Central memory CD4-positive, alpha-beta T cell (primary cell): ENCODE measurements around the gene TOP3B.

Experiments
- DNase-seq: peaks from one replicate; pipeline ENCODE4 v3.0.0; 2022

TOP3B gene

DNA sequence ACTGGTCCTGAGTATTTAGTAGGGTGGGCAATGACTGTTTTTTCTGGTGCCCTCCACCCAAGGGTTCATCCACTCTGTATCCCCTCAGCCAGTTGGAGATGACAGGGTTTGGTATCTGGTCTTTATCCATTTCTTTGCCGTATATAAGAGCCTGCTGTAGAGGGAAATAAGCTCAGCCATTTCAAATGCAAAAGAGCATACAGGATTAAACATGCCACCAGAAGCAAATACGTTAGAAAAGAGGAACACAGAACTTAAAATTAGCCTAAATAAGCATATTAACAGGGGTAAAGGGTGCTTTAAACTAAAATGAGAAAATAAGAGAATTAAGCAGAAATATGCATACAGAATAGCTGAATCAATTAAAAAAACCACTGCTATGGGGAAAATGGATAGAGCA lies 27.8 kb upstream of the TOP3B start:
- no peak for DNase-seq

DNA sequence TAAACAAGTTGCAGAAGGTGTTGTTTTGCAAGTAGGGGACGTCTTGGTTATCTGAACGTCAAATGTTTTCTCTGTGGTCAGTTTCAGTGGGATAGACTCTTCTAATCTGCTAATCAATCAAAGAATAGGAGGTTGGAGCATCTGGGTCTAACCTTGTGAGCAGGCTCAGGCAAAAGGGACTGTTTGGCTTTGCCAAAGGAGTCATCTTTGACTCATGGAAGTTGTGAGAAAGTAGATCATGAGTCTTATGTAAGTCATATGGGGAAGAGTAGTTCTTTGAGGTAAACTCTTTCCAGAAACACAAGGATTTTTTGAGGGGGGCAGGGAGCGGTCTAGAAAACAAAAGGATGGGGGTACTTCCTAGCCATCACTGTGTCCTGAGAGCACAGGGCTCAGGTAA lies 27.1 kb upstream of the TOP3B start:
- DNase-seq = no peak

DNA sequence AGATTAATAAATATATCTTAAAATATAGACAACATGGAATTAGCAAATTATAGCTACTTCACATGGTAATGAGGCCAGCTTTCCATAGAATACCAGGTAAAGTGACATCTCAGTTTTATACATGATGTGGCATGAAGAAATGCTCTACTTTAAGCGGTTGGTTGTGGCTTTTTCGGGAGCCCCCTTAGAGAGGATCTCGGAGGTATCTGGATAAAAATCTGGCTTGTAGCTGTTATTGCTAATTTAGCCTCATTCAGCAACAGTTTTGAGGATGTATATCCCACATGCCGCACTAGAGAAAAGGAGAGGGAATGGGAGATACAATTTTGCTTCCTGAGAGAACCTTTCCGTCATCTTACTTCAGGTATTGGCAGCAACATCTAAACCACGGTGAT lies 24.0 kb upstream of the TOP3B start:
- no peak for DNase-seq

GRCh38 chr22:22005945-22006595 lies 23.5 kb upstream of the TOP3B start:
- DNase-seq = no peak

GRCh38 chr22:22003233-22003632 lies 20.6 kb upstream of the TOP3B start:
- DNase-seq = no peak

GRCh38 chr22:22002526-22003055 lies 20.0 kb upstream of the TOP3B start:
- DNase-seq = no peak

GRCh38 chr22:22001664-22002525 lies 19.3 kb upstream of the TOP3B start:
- no peak for DNase-seq

- DNase-seq = no peak
Observed at GRCh38 chr22:21998595-21999247, 16.1 kb upstream of the TOP3B start.

- no peak for DNase-seq
Observed at GRCh38 chr22:21996175-21996720, 13.7 kb upstream of the TOP3B start.

- no peak for DNase-seq
Observed at GRCh38 chr22:21995660-21996059, 13.1 kb upstream of the TOP3B start.

DNA sequence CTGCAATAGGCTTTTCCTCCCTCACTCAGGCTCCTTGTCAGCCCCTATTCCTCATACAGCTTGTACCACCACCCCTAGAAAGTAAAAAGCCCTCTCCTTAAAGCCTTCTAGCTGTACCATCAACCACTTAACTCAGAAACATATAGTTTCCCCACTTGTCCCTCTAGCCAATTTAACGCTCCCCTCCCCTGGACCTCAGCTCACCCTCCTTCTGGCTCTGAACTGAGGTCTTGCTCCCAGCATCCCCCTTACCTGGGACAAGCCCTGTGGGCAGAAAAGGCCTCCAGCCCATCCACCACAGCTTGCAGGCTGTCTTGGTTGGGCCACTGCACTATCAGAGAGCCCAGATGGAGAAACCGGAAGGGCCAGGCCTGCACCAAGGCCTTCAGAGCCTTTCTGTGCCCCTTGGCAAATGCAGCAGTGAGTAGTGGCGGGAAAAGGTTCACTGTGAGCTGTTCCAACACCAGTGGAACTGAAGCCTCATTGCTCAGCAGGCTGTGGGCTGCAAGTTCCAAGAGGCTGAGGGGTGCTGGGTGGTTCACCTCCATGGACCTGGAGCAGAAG lies 12.4 kb upstream of the TOP3B start:
- no peak for DNase-seq

- no peak for DNase-seq
Observed at GRCh38 chr22:21992593-21993237, 10.1 kb upstream of the TOP3B start.

- no peak for DNase-seq
Observed at GRCh38 chr22:21991774-21992173, 9.2 kb upstream of the TOP3B start.

DNA sequence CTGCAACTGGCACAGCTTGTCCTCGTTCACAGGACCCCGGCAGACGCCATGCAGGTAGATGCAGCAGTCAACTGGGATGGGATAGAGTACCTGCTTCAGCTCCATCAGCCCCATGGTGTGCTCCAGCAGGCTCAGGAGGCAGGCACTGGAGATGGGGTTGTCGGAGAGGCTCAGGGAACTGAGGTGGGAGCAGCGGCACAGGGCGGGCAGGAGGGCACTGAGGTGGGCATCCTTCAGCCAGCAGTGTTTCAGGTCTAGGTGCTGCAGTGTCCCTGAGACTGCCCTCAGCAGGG lies 8.7 kb upstream of the TOP3B start:
- no peak for DNase-seq

- no peak for DNase-seq
Observed at GRCh38 chr22:21990445-21991303, 8.1 kb upstream of the TOP3B start.

- DNase-seq = no peak
Observed at GRCh38 chr22:21989049-21989448, 6.5 kb upstream of the TOP3B start.

DNA sequence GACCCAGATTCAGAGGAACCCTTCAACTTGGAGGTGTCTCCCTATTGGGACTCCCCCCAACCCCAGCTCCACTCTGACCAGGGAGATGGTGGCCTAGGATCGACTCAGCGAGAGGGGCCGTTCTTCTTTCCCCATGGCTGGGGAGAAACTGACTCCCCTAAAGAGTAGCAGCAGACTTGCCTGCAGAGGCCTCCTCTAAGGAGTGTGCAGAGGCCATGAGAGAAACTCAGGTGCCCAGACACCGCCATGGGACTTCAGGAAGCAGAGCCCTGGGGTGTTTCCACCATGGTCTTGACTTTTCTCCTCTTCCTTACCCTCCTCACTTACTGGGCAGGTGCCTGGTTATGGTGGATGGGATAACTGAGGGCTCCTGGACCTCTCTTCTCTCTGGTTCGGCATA lies 2.6 kb upstream of the TOP3B start:
- DNase-seq = no peak

GRCh38 chr22:21984793-21985192 lies 2.2 kb upstream of the TOP3B start:
- no peak for DNase-seq

DNA sequence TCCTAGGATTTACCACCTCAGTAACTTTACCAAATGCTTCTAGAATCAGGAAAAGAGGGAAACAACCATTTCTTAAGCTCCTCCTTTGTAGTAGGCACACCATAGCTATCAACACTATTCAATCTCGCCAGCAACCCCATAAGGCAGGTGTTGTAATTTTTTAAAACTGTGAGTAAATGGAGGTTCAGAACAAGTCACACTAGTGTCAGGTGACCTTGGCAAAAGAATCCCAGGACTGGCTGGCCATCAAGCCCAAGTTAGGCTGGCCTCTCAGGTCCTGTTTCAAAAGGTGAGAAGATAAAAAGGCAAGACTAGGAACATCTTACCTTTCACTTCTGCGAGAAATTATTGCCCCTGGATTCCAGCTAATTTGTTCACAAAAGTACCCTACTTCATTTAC lies 713 bp downstream of the TOP3B start:
- DNase-seq = no peak

DNA sequence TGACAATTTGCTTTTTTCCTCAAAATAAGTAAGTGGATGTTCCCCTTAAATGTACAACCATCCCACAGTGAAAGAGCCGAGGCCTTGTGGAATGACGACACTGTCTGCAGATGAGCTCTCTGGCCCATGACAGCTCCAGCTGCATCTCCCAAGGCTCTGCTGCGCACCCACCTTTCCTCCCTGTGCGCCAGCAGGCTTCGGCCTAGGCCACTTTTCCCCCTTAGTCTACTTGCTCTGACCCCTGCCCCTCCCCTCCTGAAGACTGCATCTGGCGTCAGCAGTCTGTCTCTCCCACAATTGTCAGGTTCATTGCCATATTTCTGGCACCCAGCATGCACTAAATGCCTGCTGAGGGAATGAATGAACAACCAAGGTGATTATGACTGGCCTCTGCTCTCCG lies 2.0 kb downstream of the TOP3B start:
- DNase-seq = no peak

DNA sequence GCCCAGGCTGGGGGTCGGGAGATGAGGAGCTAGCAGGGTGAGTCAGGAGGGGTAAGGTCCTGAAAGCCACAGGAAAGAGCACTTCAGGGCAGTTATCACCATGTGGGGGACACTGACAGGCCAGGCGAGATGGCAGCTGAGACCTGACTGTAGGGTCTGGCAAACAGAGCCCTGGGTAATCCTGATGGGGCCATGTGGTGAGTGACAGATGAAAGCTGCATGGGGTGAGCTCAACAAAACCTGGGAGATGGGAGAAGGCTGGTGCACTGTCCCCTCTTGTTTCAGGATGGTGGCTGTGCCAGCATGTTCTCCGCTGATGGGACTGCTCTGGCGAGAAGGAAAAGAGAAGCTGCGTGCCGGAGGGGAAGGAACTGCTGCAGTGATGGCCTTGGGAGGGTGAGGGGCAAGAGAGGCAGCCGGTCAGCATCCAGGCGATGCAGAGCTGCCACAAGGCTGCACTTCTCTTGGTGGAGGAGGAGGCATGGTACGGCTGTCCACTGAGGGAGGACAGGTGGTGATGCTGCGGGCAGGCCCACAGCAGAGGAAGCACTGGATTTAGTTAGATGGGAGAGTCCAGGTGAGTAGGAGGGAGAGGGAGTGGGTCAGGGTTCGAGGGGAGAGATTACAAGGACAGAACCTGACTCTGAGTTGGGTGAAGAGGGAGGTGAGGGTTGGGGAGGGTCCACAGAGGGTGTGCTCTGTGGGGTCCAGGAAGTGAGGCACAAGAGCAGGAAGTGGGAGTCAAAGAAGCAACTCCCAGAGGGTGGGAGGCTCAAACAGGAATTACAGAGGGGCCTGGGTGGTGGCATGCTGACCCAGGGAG lies 3.8 kb downstream of the TOP3B start:
- no peak for DNase-seq
